HCT116 (cell line): ENCODE measurements around the gene GUSB. TPM values are rescaled to one million over a fixed set of nuclear protein-coding genes. Genes with fewer than 3 reads are reported as not detected.

ENCODE experiments used
- ATAC-seq: fragments of 200-7000 bp; cut with Tn5 transposase; 2 replicates; pipeline ENCODE4 v1.9.1; 2020; ENCODE audit warnings: mild to moderate bottlenecking, moderate library complexity
- BruUV-seq: library from RNA; stranded (reverse); fragments of 400-500 nt; replicated peaks from 2 replicates; lab custom pipeline; 2021; lab: Mats Ljungman, UMichigan
- CTCF ChIA-PET: fragments of 300-600 bp; sonication (Branson Sonifier 250); formaldehyde crosslinking; loops from one replicate; lab custom pipeline; 2021; ENCODE audit warnings: antibody characterized with exemption; lab: Charles Lee
- POLR2A ChIA-PET: fragments of 300-600, 350-600 bp; sonication (Branson Sonifier 250); formaldehyde crosslinking; loops from one replicate; lab custom pipeline; 2021; ENCODE audit warnings: antibody characterized with exemption; lab: Charles Lee
- RAD21 ChIA-PET, 2 experiments: fragments of 300-600 bp; sonication (Branson Sonifier 250); formaldehyde crosslinking; loops; one replicate each; lab custom pipeline; 2023; ENCODE audit warnings: low total read pairs in 2 of 2; ENCODE audit not compliant: uncharacterized antibody in 2 of 2, unreplicated experiment in 2 of 2, low non-redundant PET in 1 of 2; lab: Charles Lee
- DNase-seq: peaks from one replicate; pipeline ENCODE4 v3.0.0-alpha.2; 2010; ENCODE audit warnings: low read depth, low spot score
- H2AFZ ChIP-seq: fragments of 200-600 bp; shearing (Covaris generic), sonication (generic); 2 replicates; pipeline ENCODE4 v1.6.1; 2017; ENCODE audit warnings: low read depth, mixed run types, mixed read lengths, antibody characterized with exemption, low read length; ENCODE audit not compliant: poor library complexity, severe bottlenecking
- H3K27ac ChIP-seq: 2 replicates; pipeline ENCODE4 v1.5.1; 2012; ENCODE audit warnings: low read depth, low read length
- H3K27me3 ChIP-seq: fragments of 200-600 bp; sonication (generic); 2 replicates; pipeline ENCODE4 v1.6.1; 2016; ENCODE audit warnings: mixed run types, low read length, mixed read lengths; ENCODE audit not compliant: insufficient read depth
- H3K36me3 ChIP-seq, 2 experiments: fragments of 200-500 bp in 1 of 2; fragments of 200-600 bp in 1 of 2; sonication (Bioruptor generic) in 1 of 2; sonication (generic) in 1 of 2; 2 replicates each; pipeline versions ENCODE4 v1.5.1 to v1.6.1; 2014 to 2016; ENCODE audit warnings: low read length in 2 of 2, inconsistent platforms in 1 of 2, mixed read lengths in 1 of 2, mixed run types in 1 of 2; ENCODE audit not compliant: insufficient read depth in 2 of 2, control insufficient read depth in 1 of 2
- H3K4me1 ChIP-seq, 2 experiments: fragments of 200-600 bp in 1 of 2; sonication (generic) in 1 of 2; 2 replicates each; pipeline versions ENCODE4 v1.5.1 to v1.6.1; 2012 to 2017; ENCODE audit warnings: low read length in 2 of 2, inconsistent platforms in 1 of 2, mild to moderate bottlenecking in 1 of 2, mixed read lengths in 1 of 2, mixed run types in 1 of 2, moderate library complexity in 1 of 2; ENCODE audit not compliant: insufficient read depth in 2 of 2, control insufficient read depth in 1 of 2
- H3K4me2 ChIP-seq: fragments of 200-600 bp; sonication (generic); 2 replicates; pipeline ENCODE4 v1.6.1; 2017; ENCODE audit warnings: mixed run types, low read length, mixed read lengths
- H3K4me3 ChIP-seq, 2 experiments: fragments of 200-600 bp in 1 of 2; sonication (generic) in 1 of 2; replicated peaks in 1 of 2; 2 replicates each; pipeline ENCODE4 v1.5.1; 2011 to 2016; ENCODE audit warnings: low read length in 2 of 2, control low read depth in 1 of 2, low read depth in 1 of 2, mild to moderate bottlenecking in 1 of 2, mixed read lengths in 1 of 2, mixed run types in 1 of 2
- H3K79me2 ChIP-seq: fragments of 200-600 bp; sonication (generic); 2 replicates; pipeline ENCODE4 v1.6.1; 2017; ENCODE audit warnings: mild to moderate bottlenecking, mixed run types, low read length, moderate library complexity, mixed read lengths; ENCODE audit not compliant: insufficient read depth
- H3K9ac ChIP-seq: fragments of 200-600 bp; sonication (generic); 2 replicates; pipeline ENCODE4 v1.6.1; 2016; ENCODE audit warnings: low read length, mixed read lengths
- H3K9me2 ChIP-seq: fragments of 200-600 bp; sonication (generic), shearing (Covaris generic); 2 replicates; pipeline ENCODE4 v1.6.1; 2017; ENCODE audit warnings: mixed run types, mild to moderate bottlenecking, moderate library complexity; ENCODE audit not compliant: insufficient read depth
- H3K9me3 ChIP-seq, 2 experiments: fragments of 200-500 bp in 1 of 2; fragments of 200-600 bp in 1 of 2; sonication (Bioruptor generic) in 1 of 2; sonication (generic) in 1 of 2; 2 replicates each; pipeline ENCODE4 v1.6.1; 2014 to 2017; ENCODE audit warnings: low read length in 2 of 2, mixed read lengths in 2 of 2, inconsistent platforms in 1 of 2, low read depth in 1 of 2, mild to moderate bottlenecking in 1 of 2, mixed run types in 1 of 2, moderate library complexity in 1 of 2; ENCODE audit not compliant: control insufficient read depth in 1 of 2, insufficient read depth in 1 of 2
- H4K20me1 ChIP-seq: fragments of 200-600 bp; sonication (generic), shearing (Covaris generic); 2 replicates; pipeline ENCODE4 v1.6.1; 2017; ENCODE audit warnings: mixed run types, mild to moderate bottlenecking, moderate library complexity; ENCODE audit not compliant: insufficient read depth
- ELF1 ChIP-seq: IDR thresholded peaks from 2 replicates; pipeline ENCODE4 v1.6.1; 2012; ENCODE audit warnings: low read depth, borderline replicate concordance
- EZH2 ChIP-seq: fragments of 200-600 bp; sonication (generic); IDR thresholded peaks from 2 replicates; pipeline ENCODE4 v1.6.1; 2017; ENCODE audit warnings: antibody characterized with exemption, mixed run types
- JUND ChIP-seq: IDR thresholded peaks from 2 replicates; pipeline ENCODE4 v1.6.1; 2012
- POLR2AphosphoS5 ChIP-seq: IDR thresholded peaks from 2 replicates; pipeline ENCODE4 v1.6.1; 2011; ENCODE audit warnings: mild to moderate bottlenecking, low read depth, low read length, moderate library complexity
- SIN3A ChIP-seq: IDR thresholded peaks from 2 replicates; pipeline ENCODE4 v1.6.1; 2012; ENCODE audit warnings: low read depth
- intact Hi-C: fragments of 100-400 bp; cut with micrococcal nuclease; formaldehyde crosslinking; loops from 2 replicates; pipeline ENCODE4 v1.10.0; 2022
- total RNA-seq: library from RNA; stranded (reverse); gene quantifications from one replicate; pipeline ENCODE4 v1.2.1, GENCODE V29; 2021; ENCODE audit not compliant: unreplicated experiment
- TF ChIP-seq, protein P1 (sequence below): IDR thresholded peaks from 2 replicates; pipeline ENCODE4 v1.6.1; 2012
- TF ChIP-seq, protein P2 (sequence below): IDR thresholded peaks from 2 replicates; pipeline ENCODE4 v1.6.1; 2012
- TF ChIP-seq, protein P3 (sequence below), 3 experiments: fragments of 200-600 bp in 1 of 3; sonication (generic) in 1 of 3; IDR thresholded peaks in 2 of 3; conservative IDR thresholded peaks in 1 of 3; 2 replicates each; pipeline ENCODE4 v1.5.1; 2012 to 2017; ENCODE audit warnings: low read depth in 2 of 3, low read length in 2 of 3, antibody characterized with exemption in 1 of 3, borderline replicate concordance in 1 of 3, control low read depth in 1 of 3, mild to moderate bottlenecking in 1 of 3, mixed read lengths in 1 of 3, mixed run types in 1 of 3, moderate library complexity in 1 of 3; ENCODE audit not compliant: insufficient read depth in 1 of 3

Gene GUSB
- total RNA-seq, 1 experiment from 2014 or later: 31.5 TPM

DNA sequence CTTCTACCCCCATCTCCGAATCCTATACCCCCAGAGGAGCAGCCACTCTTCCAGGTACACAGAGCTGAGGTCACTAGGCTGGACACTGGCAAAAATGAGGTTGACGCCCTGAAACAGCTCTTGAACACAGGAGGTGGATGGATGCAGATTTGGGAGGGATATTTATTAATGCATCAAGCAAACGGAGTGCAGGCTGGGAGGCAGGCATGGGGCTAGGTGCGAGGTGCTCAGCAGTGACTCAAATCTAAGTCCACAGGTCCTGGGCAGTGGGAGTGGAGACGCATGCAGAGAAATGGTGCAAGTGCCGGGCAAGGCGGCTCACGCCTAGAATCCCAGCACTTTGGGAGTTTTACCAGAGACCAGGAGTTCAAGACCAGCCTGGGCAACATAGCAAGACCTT, 11.0 kb downstream of the GUSB start:
- Histone ChIP-seq H2AFZ (no peak overlapping the region), H3K9me2 (no peaks in the 10 kb centered on the region), H3K27ac (no peak overlapping the region), H3K4me1 (no peaks in the 10 kb centered on the region), H3K4me3 (no peak overlapping the region), H4K20me1 (no peaks in the 10 kb centered on the region), H3K9me3 (no peaks in the 10 kb centered on the region), H3K79me2 (no peaks in the 10 kb centered on the region), H3K36me3 (peaks cover 27 to 42% of the 10 kb centered on the region in 2 experiments; a peak in 3 of 4 replicates), H3K4me2 (no peak overlapping the region), H3K27me3 (no peaks in the 10 kb centered on the region), H3K9ac (no peak overlapping the region)
- intact Hi-C loops: no loop called here
- TF ChIP-seq JUND (no peak), EZH2 (no peak)
- TF ChIP-seq, protein P1, sequence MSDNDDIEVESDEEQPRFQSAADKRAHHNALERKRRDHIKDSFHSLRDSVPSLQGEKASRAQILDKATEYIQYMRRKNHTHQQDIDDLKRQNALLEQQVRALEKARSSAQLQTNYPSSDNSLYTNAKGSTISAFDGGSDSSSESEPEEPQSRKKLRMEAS: no peak
- ChIA-PET CTCF (no interaction called here), POLR2A (no interaction called here), RAD21 (no interaction called here)
- no peak for ATAC-seq
- DNase-seq: no peak
- no TSS peak for BruUV-seq

DNA sequence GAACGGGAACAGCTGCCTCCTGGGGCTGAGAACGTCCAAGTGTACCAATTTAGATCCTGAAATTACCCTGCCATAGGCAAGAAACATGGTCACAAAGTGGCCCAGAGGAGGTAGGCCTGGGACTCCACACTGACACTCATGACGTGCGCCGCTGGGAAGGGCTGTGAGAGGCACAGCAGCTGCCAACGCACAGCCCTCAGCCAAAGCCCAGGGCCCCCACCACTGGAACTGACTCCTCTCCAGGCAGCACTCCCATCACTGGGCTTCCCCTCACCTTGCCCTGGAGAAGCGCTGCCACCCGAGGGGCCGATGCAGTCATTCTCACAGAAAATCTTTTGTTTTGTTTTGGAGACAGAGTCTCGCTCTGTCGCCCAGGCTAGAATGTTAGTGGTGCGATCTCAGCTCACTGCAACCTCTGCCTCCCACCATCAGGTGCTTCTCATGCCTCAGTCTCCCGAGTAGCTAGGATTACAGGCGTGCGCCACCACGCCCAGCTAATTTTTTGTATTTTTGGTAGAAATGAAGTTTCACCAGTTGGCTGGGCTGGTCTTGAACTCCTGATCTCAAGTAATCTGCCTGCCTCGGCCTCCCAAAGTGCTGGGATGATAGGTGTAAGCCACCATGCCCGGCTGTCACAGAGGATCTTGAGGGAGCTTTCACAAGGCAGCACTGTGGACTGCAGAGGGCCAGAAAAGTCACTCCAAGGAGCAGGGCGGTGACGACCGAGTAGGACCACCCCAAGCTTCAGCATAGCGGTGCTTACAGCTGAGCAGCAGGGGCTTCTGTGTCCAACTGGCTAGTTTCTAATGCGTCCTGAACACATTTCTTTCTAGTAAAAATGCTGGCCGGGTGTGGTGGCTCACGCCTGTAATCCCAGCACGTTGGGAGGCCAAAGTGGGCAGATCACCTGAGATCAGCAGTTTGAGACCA, 13.5 kb downstream of the GUSB start:
- H3K79me2 ChIP-seq: no peaks in the 10 kb centered on the region
- no peak overlapping the region for H2AFZ ChIP-seq
- intact Hi-C loops: no loop called here
- H3K9me2 ChIP-seq: no peaks in the 10 kb centered on the region
- no peak overlapping the region for H3K4me3 ChIP-seq
- ChIA-PET RAD21 (no interaction called here), CTCF (no interaction called here), POLR2A (no interaction called here)
- ATAC-seq (no peak), DNase-seq (no peak)
- TF ChIP-seq SIN3A (no peak), POLR2AphosphoS5 (no peak), ELF1 (no peak), EZH2 (no peak)
- TF ChIP-seq, protein P2, sequence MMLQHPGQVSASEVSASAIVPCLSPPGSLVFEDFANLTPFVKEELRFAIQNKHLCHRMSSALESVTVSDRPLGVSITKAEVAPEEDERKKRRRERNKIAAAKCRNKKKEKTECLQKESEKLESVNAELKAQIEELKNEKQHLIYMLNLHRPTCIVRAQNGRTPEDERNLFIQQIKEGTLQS: no peak
- TF ChIP-seq, protein P3, sequence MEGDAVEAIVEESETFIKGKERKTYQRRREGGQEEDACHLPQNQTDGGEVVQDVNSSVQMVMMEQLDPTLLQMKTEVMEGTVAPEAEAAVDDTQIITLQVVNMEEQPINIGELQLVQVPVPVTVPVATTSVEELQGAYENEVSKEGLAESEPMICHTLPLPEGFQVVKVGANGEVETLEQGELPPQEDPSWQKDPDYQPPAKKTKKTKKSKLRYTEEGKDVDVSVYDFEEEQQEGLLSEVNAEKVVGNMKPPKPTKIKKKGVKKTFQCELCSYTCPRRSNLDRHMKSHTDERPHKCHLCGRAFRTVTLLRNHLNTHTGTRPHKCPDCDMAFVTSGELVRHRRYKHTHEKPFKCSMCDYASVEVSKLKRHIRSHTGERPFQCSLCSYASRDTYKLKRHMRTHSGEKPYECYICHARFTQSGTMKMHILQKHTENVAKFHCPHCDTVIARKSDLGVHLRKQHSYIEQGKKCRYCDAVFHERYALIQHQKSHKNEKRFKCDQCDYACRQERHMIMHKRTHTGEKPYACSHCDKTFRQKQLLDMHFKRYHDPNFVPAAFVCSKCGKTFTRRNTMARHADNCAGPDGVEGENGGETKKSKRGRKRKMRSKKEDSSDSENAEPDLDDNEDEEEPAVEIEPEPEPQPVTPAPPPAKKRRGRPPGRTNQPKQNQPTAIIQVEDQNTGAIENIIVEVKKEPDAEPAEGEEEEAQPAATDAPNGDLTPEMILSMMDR (IDR thresholded peaks at IDR 0.05 in 2 of 3, conservative IDR thresholded peaks at IDR 0.05 in 1 of 3; ENCODE audit: borderline replicate concordance in 1 of 3, insufficient read depth in 1 of 3, low read depth in 2 of 3, low read length in 2 of 3): no peak
- H3K36me3 ChIP-seq: peaks cover 31 to 32% of the 10 kb centered on the region in 2 experiments; a peak in 3 of 4 replicates
- H3K9me3 ChIP-seq: no peaks in the 10 kb centered on the region
- no peaks in the 10 kb centered on the region for H4K20me1 ChIP-seq
- no peaks in the 10 kb centered on the region for H3K4me1 ChIP-seq
- no peak overlapping the region for H3K4me2 ChIP-seq
- H3K27me3 ChIP-seq: no peaks in the 10 kb centered on the region
- no peak overlapping the region for H3K27ac ChIP-seq
- BruUV-seq: no TSS peak
- no peak overlapping the region for H3K9ac ChIP-seq
